Kidney epithelial cell (primary cell): ENCODE measurements around the gene TSEN54. TPM values are rescaled to one million over a fixed set of nuclear protein-coding genes. Genes with fewer than 3 reads are reported as not detected.

Source experiments
- DNase-seq: peaks from one replicate; pipeline ENCODE4 v3.0.0-alpha.2; 2010; ENCODE audit warnings: low read depth
- H3K27me3 ChIP-seq: 2 replicates; pipeline ENCODE4 v1.6.0; 2011; ENCODE audit warnings: low read length; ENCODE audit not compliant: control insufficient read depth, insufficient read depth
- H3K36me3 ChIP-seq: 2 replicates; pipeline ENCODE4 v1.5.1; 2011; ENCODE audit warnings: low read length; ENCODE audit not compliant: control insufficient read depth, insufficient read depth
- H3K4me3 ChIP-seq: 2 replicates; pipeline ENCODE4 v1.5.1; 2011; ENCODE audit warnings: low read depth, mild to moderate bottlenecking, control low read depth, low read length
- CTCF ChIP-seq: IDR thresholded peaks from 2 replicates; pipeline ENCODE4 v1.5.1; 2011; ENCODE audit warnings: mild to moderate bottlenecking, moderate library complexity, low read length, control low read depth, inconsistent platforms; ENCODE audit not compliant: insufficient read depth, poor library complexity, severe bottlenecking
- total RNA-seq: library from RNA; depleted of rRNA; stranded (reverse); fragments of >200 nt; gene quantifications from 2 replicates; pipeline ENCODE4 v1.2.3, GENCODE V29; 2015

Gene TSEN54
- total RNA-seq, 1 donor from 2014 or later = 23.5 TPM

DNA sequence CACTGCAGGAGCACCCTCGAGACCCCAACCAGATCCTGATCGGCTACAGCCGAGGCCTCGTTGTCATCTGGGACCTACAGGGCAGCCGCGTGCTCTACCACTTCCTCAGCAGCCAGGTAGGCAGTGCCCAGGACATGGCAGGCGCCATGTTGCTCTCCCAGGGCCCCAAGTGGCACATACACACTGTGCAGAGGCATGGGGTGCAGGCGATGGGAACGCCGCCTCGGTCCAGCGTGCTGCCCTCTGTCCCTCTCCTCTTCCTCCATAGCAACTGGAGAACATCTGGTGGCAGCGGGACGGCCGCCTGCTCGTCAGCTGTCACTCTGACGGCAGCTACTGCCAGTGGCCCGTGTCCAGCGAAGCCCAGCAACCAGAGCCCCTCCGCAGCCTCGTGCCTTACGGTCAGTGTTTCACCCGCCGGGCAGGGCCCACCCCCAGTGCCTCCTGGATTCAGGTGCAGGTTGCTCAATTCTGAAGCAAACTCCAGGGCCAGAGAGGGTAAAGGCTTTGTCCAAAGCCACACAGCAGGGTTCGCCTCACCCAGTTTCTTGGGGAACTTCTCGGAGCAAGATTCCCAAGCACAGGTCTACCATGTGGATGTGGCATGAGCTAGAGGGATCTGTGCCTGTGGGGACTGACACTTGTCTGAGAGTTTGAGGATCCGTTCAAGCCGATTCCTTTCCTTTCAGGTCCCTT, 46.9 kb downstream of the TSEN54 start:
- no peaks in the 10 kb centered on the region for H3K36me3 ChIP-seq
- no peak for DNase-seq
- no peak for TF ChIP-seq CTCF

GRCh38 chr17:75564195-75564594, 47.9 kb downstream of the TSEN54 start:
- no peak for TF ChIP-seq CTCF
- H3K36me3 ChIP-seq = no peaks in the 10 kb centered on the region
- H3K4me3 ChIP-seq = no peak overlapping the region

More for the DNA sequence above, 46.9 kb downstream of the TSEN54 start:
- H3K4me3 ChIP-seq = no peak overlapping the region
- H3K27me3 ChIP-seq = no peaks in the 10 kb centered on the region

GRCh38 chr17:75565066-75565465, 48.7 kb downstream of the TSEN54 start:
- DNase-seq = no peak
- Histone ChIP-seq H3K27me3 (no peaks in the 10 kb centered on the region), H3K36me3 (no peaks in the 10 kb centered on the region), H3K4me3 (no peak overlapping the region)
- no peak for TF ChIP-seq CTCF

More at GRCh38 chr17:75564195-75564594, 47.9 kb downstream of the TSEN54 start:
- no peak for DNase-seq
- H3K27me3 ChIP-seq = no peaks in the 10 kb centered on the region

- no peak for DNase-seq
- Histone ChIP-seq H3K27me3 (no peaks in the 10 kb centered on the region), H3K36me3 (no peaks in the 10 kb centered on the region), H3K4me3 (no peak overlapping the region)
- no peak for TF ChIP-seq CTCF
Measured at GRCh38 chr17:75565618-75566017, 49.3 kb downstream of the TSEN54 start.

- Histone ChIP-seq H3K36me3 (peaks cover 1% of the 10 kb centered on the region), H3K27me3 (no peaks in the 10 kb centered on the region), H3K4me3 (no peak overlapping the region)
- DNase-seq = no peak
- TF ChIP-seq CTCF = no peak
Measured at GRCh38 chr17:75566416-75566815, 50.1 kb downstream of the TSEN54 start.

- Histone ChIP-seq H3K4me3 (no peak overlapping the region), H3K36me3 (peaks cover 1% of the 10 kb centered on the region), H3K27me3 (no peaks in the 10 kb centered on the region)
- DNase-seq = no peak
- no peak for TF ChIP-seq CTCF
Measured at GRCh38 chr17:75566834-75567233, 50.5 kb downstream of the TSEN54 start.
